Hepatocyte (in vitro differentiated cells): ENCODE data around the gene ALK.

Experiments
- EZH2 ChIP-seq: fragments of 200-600 bp; sonication (generic); IDR thresholded peaks from 2 replicates; pipeline ENCODE4 v1.6.1; 2016; ENCODE audit warnings: antibody characterized with exemption, mild to moderate bottlenecking, borderline replicate concordance
- EZH2phosphoT487 ChIP-seq: fragments of 200-600 bp; sonication (generic); IDR thresholded peaks from one replicate; pipeline ENCODE4 v1.6.1; 2018; ENCODE audit warnings: antibody characterized with exemption, mild to moderate bottlenecking, low read depth, moderate library complexity; ENCODE audit not compliant: unreplicated experiment, severe bottlenecking
- TF ChIP-seq, protein P1 (sequence below): fragments of 200-600 bp; sonication (generic); IDR thresholded peaks from 2 replicates; pipeline ENCODE4 v1.5.1; 2016; ENCODE audit warnings: antibody characterized with exemption, mild to moderate bottlenecking; ENCODE audit not compliant: poor library complexity

DNA sequence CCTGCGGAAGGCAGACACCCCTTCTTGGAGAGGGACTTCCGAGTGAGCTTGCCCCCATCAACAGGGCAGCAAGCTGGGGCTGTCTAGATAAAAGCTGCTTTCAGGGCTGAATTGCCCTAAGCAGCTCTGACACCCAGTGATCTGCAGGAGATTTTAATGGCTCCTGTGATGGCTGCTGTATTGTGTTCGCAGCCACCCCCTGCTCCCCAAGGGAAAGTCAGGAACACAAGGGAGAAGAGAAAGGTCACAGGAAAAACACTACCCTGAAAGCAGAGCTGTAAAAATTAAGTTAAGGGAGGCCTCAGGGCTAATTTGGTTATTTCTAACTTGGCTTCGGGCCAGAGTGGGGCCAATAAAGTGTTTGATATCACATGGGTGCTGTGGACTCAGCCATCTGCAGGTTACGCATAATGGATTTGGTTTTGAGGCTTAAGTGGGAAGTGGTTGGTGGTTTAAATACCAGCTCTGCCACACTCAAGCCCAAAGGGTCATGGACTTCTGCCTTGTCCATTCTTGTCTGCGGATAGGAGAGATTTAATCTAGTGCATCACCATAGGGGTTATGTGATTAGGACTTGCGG lies 658.6 kb downstream of the ALK start:
- TF ChIP-seq, protein P1, sequence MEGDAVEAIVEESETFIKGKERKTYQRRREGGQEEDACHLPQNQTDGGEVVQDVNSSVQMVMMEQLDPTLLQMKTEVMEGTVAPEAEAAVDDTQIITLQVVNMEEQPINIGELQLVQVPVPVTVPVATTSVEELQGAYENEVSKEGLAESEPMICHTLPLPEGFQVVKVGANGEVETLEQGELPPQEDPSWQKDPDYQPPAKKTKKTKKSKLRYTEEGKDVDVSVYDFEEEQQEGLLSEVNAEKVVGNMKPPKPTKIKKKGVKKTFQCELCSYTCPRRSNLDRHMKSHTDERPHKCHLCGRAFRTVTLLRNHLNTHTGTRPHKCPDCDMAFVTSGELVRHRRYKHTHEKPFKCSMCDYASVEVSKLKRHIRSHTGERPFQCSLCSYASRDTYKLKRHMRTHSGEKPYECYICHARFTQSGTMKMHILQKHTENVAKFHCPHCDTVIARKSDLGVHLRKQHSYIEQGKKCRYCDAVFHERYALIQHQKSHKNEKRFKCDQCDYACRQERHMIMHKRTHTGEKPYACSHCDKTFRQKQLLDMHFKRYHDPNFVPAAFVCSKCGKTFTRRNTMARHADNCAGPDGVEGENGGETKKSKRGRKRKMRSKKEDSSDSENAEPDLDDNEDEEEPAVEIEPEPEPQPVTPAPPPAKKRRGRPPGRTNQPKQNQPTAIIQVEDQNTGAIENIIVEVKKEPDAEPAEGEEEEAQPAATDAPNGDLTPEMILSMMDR: no peak
- TF ChIP-seq EZH2: no peak
- TF ChIP-seq EZH2phosphoT487: no peak
